Keratinocyte (primary cell): ENCODE results near the gene UBR7. TPM values are rescaled to one million over a fixed set of nuclear protein-coding genes. Genes with fewer than 3 reads are reported as not detected.
"Not testable (repeated sequence)": the region's sequence is repeated elsewhere in the genome, so short reads cannot be mapped to it uniquely, and the experiment has no call there.

ENCODE experiments used
- DNase-seq: peaks from one replicate; pipeline ENCODE4 v3.0.0-alpha.2; 2011; ENCODE audit warnings: low read depth, missing footprints, low spot score
- FAIRE-seq: peaks from 2 replicates; lab custom pipeline; 2011; peaks lifted over from hg19 to GRCh38; lab: Jason Lieb, UNC
- H2AFZ ChIP-seq: 2 replicates; pipeline ENCODE4 v1.6.0; 2012; ENCODE audit warnings: low read length, control low read depth, inconsistent platforms; ENCODE audit not compliant: control insufficient read depth
- H3K27ac ChIP-seq: 2 replicates; pipeline ENCODE4 v1.5.1; 2011; ENCODE audit warnings: low read length; ENCODE audit not compliant: control insufficient read depth, insufficient read depth
- H3K27me3 ChIP-seq: 3 replicates; pipeline ENCODE4 v1.6.0; 2011; ENCODE audit warnings: low read length; ENCODE audit not compliant: control insufficient read depth, insufficient read depth; ENCODE audit errors: extremely low read depth
- H3K36me3 ChIP-seq, 2 experiments: 2 replicates in 1 of 2; 3 replicates in 1 of 2; pipeline ENCODE4 v1.5.1; 2011; ENCODE audit warnings: low read length in 2 of 2, mild to moderate bottlenecking in 1 of 2; ENCODE audit not compliant: control insufficient read depth in 2 of 2, insufficient read depth in 2 of 2; ENCODE audit errors: extremely low read depth in 1 of 2
- H3K4me1 ChIP-seq: 3 replicates; pipeline ENCODE4 v1.5.1; 2011; ENCODE audit warnings: low read length; ENCODE audit not compliant: control insufficient read depth, insufficient read depth; ENCODE audit errors: extremely low read depth
- H3K4me2 ChIP-seq: 3 replicates; pipeline ENCODE4 v1.6.0; 2011; ENCODE audit warnings: low read depth, low read length; ENCODE audit not compliant: control insufficient read depth, insufficient read depth; ENCODE audit errors: extremely low read depth
- H3K4me3 ChIP-seq, 3 experiments: fragments of 200-600 bp in 1 of 3; sonication (generic) in 1 of 3; 2 replicates in 2 of 3; 3 replicates in 1 of 3; pipeline ENCODE4 v1.5.1; 2011 to 2016; ENCODE audit warnings: low read length in 3 of 3, mild to moderate bottlenecking in 3 of 3, control low read depth in 2 of 3, inconsistent platforms in 1 of 3, low read depth in 1 of 3, mixed read lengths in 1 of 3, mixed run types in 1 of 3, moderate library complexity in 1 of 3; ENCODE audit not compliant: control insufficient read depth in 2 of 3, insufficient read depth in 2 of 3; ENCODE audit errors: extremely low read depth in 1 of 3
- H3K79me2 ChIP-seq: 2 replicates; pipeline ENCODE4 v1.6.0; 2012; ENCODE audit warnings: low read length; ENCODE audit not compliant: control insufficient read depth, insufficient read depth
- H3K9ac ChIP-seq: 3 replicates; pipeline ENCODE4 v1.6.0; 2011; ENCODE audit warnings: low read length; ENCODE audit not compliant: control insufficient read depth, insufficient read depth; ENCODE audit errors: extremely low read depth
- H3K9me1 ChIP-seq: 3 replicates; pipeline ENCODE4 v1.6.0; 2011; ENCODE audit warnings: low read length; ENCODE audit not compliant: control insufficient read depth, insufficient read depth; ENCODE audit errors: extremely low read depth
- H3K9me3 ChIP-seq: 2 replicates; pipeline ENCODE4 v1.5.1; 2012; ENCODE audit warnings: low read depth, low read length; ENCODE audit not compliant: control insufficient read depth
- H4K20me1 ChIP-seq: 3 replicates; pipeline ENCODE4 v1.6.0; 2011; ENCODE audit warnings: low read length; ENCODE audit not compliant: control insufficient read depth, insufficient read depth; ENCODE audit errors: extremely low read depth
- CTCF ChIP-seq, 3 experiments: IDR thresholded peaks in 1 of 3; conservative IDR thresholded peaks in 1 of 3; optimal IDR thresholded peaks in 1 of 3; 2 replicates in 2 of 3; 3 replicates in 1 of 3; pipeline versions ENCODE3 to v1.5.1; 2011; ENCODE audit warnings: low read length in 3 of 3, mild to moderate bottlenecking in 3 of 3, moderate library complexity in 2 of 3, control low read depth in 1 of 3, inconsistent platforms in 1 of 3; ENCODE audit not compliant: insufficient read depth in 2 of 3; ENCODE audit errors: extremely low read depth in 1 of 3
- EZH2 ChIP-seq: IDR thresholded peaks from one replicate; pipeline ENCODE4 v1.6.1; 2012; ENCODE audit warnings: inconsistent platforms, mild to moderate bottlenecking, low read length, moderate library complexity
- dilution Hi-C: fragments of 300-500 bp; cut with MboI; formaldehyde crosslinking; loops from one replicate; pipeline ENCODE4 v1.7.0; 2020; ENCODE audit warnings: low sequenced_read_pairs; ENCODE audit not compliant: extremely low pct_ligation_motif_present
- polyA plus RNA-seq, 5 experiments: library from polyadenylated mRNA; depleted of rRNA in 3 of 5; stranded (reverse) in 3 of 5; stranded (forward) in 1 of 5; unstranded in 1 of 5; fragments of >200 nt; gene quantifications; 1 replicate in 1 of 5; 2 replicates in 3 of 5; 3 replicates in 1 of 5; pipeline versions ENCODE4 v1.2.1 to v1.2.3, GENCODE V29; 2011 to 2012; ENCODE audit warnings: missing spikeins in 2 of 5, low read depth in 1 of 5, low replicate concordance in 1 of 5

Gene UBR7
- polyA plus RNA-seq, 1 donor (not counting 4 experiments of a cell fraction or from before 2014, with no cell fraction given), result 17.2 TPM

- FAIRE-seq, result no peak
- no peak overlapping the region for H3K9ac ChIP-seq
- H3K27me3 ChIP-seq, result no peaks in the 10 kb centered on the region
- H3K4me2 ChIP-seq, result no peak overlapping the region
- no peaks in the 10 kb centered on the region for H3K79me2 ChIP-seq
- H3K9me3 ChIP-seq, result no peaks in the 10 kb centered on the region
- H3K36me3 ChIP-seq, result no peaks in the 10 kb centered on the region
- TF ChIP-seq CTCF (optimal IDR thresholded peaks at IDR 0.05 in 1 of 3, IDR thresholded peaks at IDR 0.05 in 1 of 3, conservative IDR thresholded peaks at IDR 0.05 in 1 of 3; ENCODE audit: extremely low read depth in 1 of 3, insufficient read depth in 2 of 3, low read length in 3 of 3) (no peak), EZH2 (no peak)
- no peaks in the 10 kb centered on the region for H4K20me1 ChIP-seq
- H3K4me1 ChIP-seq, result no peaks in the 10 kb centered on the region
- H2AFZ ChIP-seq, result no peak overlapping the region
- no peak overlapping the region for H3K27ac ChIP-seq
- DNase-seq, result no peak
- no peaks in the 10 kb centered on the region for H3K9me1 ChIP-seq
- H3K4me3 ChIP-seq, result no peak overlapping the region
- dilution Hi-C loops, result no loop called here
Measured at GRCh38 chr14:93163564-93163963, 43.5 kb upstream of the UBR7 start.

- H2AFZ ChIP-seq, FAIRE-seq, DNase-seq, H4K20me1 ChIP-seq, H3K27ac ChIP-seq, H3K27me3 ChIP-seq, H3K4me3 ChIP-seq, H3K36me3 ChIP-seq, dilution Hi-C loops, H3K79me2 ChIP-seq, H3K9ac ChIP-seq, H3K9me3 ChIP-seq, H3K4me2 ChIP-seq, H3K4me1 ChIP-seq, H3K9me1 ChIP-seq: not testable (repeated sequence)
Measured at GRCh38 chr14:93165271-93166265, 41.5 kb upstream of the UBR7 start.

DNA sequence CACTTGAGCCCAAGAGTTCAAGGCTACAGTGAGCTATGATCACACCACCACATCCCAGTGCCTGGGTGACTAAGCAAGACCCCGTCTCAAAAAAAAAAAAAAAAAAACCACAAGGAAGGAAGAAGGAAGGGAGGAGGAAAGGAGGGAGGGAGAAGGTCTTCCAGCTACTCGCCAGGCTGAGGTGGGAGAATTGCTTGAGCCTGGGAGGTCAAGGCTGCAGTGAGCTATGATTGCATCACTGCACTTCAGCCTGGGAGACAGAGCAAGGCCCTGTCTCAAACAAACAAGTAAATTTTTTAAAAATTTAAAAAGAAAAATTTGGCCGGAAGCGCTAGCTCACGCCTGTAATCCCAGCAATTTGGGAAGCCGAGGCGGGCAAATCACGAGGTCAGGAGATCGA lies 38.4 kb upstream of the UBR7 start:
- H3K9me3 ChIP-seq, H3K9me1 ChIP-seq, H3K27me3 ChIP-seq, H3K27ac ChIP-seq, H3K36me3 ChIP-seq, H3K4me1 ChIP-seq, FAIRE-seq, H2AFZ ChIP-seq, H3K4me3 ChIP-seq, H3K4me2 ChIP-seq, dilution Hi-C loops, H3K79me2 ChIP-seq, DNase-seq, H4K20me1 ChIP-seq, H3K9ac ChIP-seq: not testable (repeated sequence)

GRCh38 chr14:93169619-93170018 lies 37.4 kb upstream of the UBR7 start:
- H3K4me3 ChIP-seq, H3K9ac ChIP-seq, FAIRE-seq, H2AFZ ChIP-seq, H3K4me1 ChIP-seq, H3K27me3 ChIP-seq, dilution Hi-C loops, H3K9me1 ChIP-seq, H3K4me2 ChIP-seq, DNase-seq, H3K9me3 ChIP-seq, H4K20me1 ChIP-seq, H3K79me2 ChIP-seq, H3K27ac ChIP-seq, H3K36me3 ChIP-seq: not testable (repeated sequence)
